Mucosa of descending colon (tissue), 3 donors: ENCODE measurements around the gene MRPL38. TPM values are rescaled to one million over a fixed set of nuclear protein-coding genes. Genes with fewer than 3 reads are reported as not detected.

Source experiments
- ATAC-seq: fragments of 200-7000 bp; cut with Tn5 transposase; one replicate; pipeline ENCODE4 v1.9.1; 2020; ENCODE audit warnings: mild to moderate bottlenecking, moderate library complexity
- DNase-seq, 3 donors: peaks; one replicate each; pipeline ENCODE4 v3.0.0-alpha.2; 2020
- H3K36me3 ChIP-seq: fragments of 200-600 bp; one replicate; pipeline ENCODE4 v1.8.0; 2021; ENCODE audit warnings: low read depth, mild to moderate bottlenecking
- H3K4me1 ChIP-seq: fragments of 200-600 bp; one replicate; pipeline ENCODE4 v1.8.0; 2021; ENCODE audit warnings: low read depth, mild to moderate bottlenecking
- H3K4me3 ChIP-seq: fragments of 200-600 bp; one replicate; pipeline ENCODE4 v1.8.0; 2021; ENCODE audit warnings: mild to moderate bottlenecking
- H3K9me3 ChIP-seq: fragments of 200-600 bp; one replicate; pipeline ENCODE4 v1.8.0; 2021; ENCODE audit warnings: mild to moderate bottlenecking
- CTCF ChIP-seq: fragments of 200-600 bp; IDR thresholded peaks from one replicate; pipeline ENCODE4 v1.8.0; 2022; ENCODE audit warnings: antibody characterized with exemption, mild to moderate bottlenecking
- intact Hi-C, 2 donors: fragments of 100-400 bp; cut with DNase I in 1 of 2; cut with micrococcal nuclease in 1 of 2; formaldehyde crosslinking; loops; one replicate each; pipeline versions ENCODE4 v1.11.0 to v1.11.1; 2022; cut with DNase I, micrococcal nuclease
- total RNA-seq, 3 donors: library from RNA; stranded (reverse); fragmentation: NEBNext Ultra II Directional in 2 of 3; extraction: Animal tissue kit (Norgen Biotek cat#: 25700) in 2 of 3; gene quantifications; one replicate each; pipeline versions ENCODE4 v1.2.1 to v1.2.4, GENCODE V29; 2021 to 2023
- donor health status: DM: no; HTN: no; CAD: no; lungs with moderate emphysema.
- donor health status: DM: no; HTN: no; CAD: no.
- donor health status: DM: no; HTN: yes; CAD: no.

The MRPL38 gene
- total RNA-seq, 3 donors from 2014 or later: 87.0 to 98.0 (median 89.4) TPM

- ATAC-seq (peak; percentile 69), DNase-seq (peak; percentile 81 to 93 (median 87))
- intact Hi-C loops: no loop called here
- no peak for TF ChIP-seq CTCF
- Histone ChIP-seq H3K4me1 (peaks cover 42% of the 10 kb centered on the region), H3K36me3 (no peaks in the 10 kb centered on the region), H3K4me3 (no peak overlapping the region), H3K9me3 (no peaks in the 10 kb centered on the region)
These were observed 28.3 kb downstream of the MRPL38 start for GRCh38 chr17:75876190-75876937.

GRCh38 chr17:75875940-75876189 is 28.8 kb downstream of the MRPL38 start:
- H3K36me3 ChIP-seq: no peaks in the 10 kb centered on the region
- intact Hi-C loops: no loop called here
- DNase-seq (no peak), ATAC-seq (no peak)
- peaks cover 42% of the 10 kb centered on the region for H3K4me1 ChIP-seq
- H3K4me3 ChIP-seq: no peak overlapping the region
- TF ChIP-seq CTCF: no peak
- no peaks in the 10 kb centered on the region for H3K9me3 ChIP-seq

DNA sequence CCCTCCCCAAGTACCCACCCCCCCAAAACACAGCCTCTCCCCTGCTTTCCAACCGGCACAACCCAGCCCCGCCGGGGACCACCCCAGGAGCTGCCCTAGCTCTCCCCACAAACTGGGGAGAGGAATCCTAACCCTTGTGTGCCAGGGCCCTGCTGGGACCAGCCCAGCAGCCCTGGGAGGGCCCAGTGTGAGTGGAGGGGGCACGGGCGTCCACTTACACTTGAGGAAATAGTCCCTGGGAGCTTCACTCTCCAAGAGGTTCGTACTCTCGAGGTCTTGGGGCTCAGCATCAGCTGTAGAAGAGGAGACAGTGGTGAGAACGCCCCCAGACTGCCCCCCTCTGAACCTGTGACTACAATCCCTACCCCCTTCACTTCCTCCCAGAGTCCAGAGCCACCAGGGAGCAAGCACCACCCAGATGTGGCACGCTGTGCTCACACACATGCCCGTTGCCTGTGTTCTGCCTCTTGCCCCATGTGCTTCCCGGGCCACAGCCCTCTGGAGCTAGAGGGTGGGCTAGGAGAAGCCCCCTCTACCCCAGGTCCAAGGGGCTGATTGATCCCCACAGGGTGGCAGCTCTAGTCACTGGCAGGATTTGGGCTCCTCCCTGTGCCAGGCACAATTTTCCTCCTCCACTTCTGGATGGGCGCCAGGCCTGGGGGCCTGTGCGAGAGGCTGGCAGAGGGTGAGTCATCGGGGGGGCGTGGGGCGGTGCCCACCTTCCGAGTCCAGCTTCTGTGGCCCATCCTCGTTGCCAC is 29.3 kb downstream of the MRPL38 start:
- no peak for TF ChIP-seq CTCF
- H3K9me3 ChIP-seq: no peaks in the 10 kb centered on the region
- intact Hi-C loops: no loop called here
- peaks cover 42% of the 10 kb centered on the region for H3K4me1 ChIP-seq
- no peak overlapping the region for H3K4me3 ChIP-seq
- ATAC-seq: no peak
- DNase-seq: peak in 1 of 3 donors; percentile 55
- H3K36me3 ChIP-seq: no peaks in the 10 kb centered on the region

DNA sequence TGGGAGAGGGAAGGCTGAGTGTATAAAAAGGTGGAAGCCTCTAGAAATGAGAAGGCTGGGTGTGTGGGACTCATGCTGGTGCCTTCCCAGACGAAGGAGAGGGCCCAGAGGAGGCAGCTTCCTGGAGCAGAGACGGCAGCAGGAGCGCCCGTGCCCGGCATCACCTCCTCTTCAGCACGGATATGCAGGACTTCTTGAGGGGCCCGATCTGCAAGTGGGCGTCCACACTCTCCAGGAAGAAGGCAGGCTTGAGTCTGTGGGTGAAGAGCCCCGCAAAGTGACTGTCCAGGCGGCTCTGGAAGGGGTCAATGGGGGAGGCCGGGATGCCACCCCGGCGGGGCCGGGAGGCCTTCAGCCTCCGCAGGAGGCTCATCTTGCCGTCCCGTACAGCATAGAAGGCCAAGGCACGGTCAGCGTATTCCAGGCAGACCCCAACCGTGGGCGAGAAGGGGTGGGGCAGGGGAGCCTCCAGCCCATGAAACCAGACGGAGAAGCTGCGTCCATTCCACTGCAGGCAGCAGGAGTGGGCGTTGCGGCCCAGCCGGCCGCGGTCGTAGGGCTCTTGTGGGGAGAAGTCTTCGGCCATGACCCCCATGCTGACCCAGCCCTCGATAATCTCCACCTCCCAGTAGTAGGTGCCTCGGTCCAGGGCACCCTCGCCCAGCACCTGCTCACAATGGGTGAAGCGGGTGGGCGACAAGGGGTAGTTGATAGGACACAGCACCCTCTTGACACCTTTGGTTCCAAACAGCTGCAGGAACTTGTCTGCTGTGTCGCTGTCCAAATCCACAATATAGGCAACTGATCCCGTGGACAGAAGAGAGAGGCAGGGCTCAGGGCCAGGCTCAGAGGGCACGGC is 30.1 kb downstream of the MRPL38 start:
- no peak for TF ChIP-seq CTCF
- DNase-seq (no peak), ATAC-seq (no peak)
- Histone ChIP-seq H3K9me3 (no peaks in the 10 kb centered on the region), H3K36me3 (no peaks in the 10 kb centered on the region), H3K4me1 (peaks cover 44% of the 10 kb centered on the region), H3K4me3 (no peak overlapping the region)
- intact Hi-C loops: no loop called here

DNA sequence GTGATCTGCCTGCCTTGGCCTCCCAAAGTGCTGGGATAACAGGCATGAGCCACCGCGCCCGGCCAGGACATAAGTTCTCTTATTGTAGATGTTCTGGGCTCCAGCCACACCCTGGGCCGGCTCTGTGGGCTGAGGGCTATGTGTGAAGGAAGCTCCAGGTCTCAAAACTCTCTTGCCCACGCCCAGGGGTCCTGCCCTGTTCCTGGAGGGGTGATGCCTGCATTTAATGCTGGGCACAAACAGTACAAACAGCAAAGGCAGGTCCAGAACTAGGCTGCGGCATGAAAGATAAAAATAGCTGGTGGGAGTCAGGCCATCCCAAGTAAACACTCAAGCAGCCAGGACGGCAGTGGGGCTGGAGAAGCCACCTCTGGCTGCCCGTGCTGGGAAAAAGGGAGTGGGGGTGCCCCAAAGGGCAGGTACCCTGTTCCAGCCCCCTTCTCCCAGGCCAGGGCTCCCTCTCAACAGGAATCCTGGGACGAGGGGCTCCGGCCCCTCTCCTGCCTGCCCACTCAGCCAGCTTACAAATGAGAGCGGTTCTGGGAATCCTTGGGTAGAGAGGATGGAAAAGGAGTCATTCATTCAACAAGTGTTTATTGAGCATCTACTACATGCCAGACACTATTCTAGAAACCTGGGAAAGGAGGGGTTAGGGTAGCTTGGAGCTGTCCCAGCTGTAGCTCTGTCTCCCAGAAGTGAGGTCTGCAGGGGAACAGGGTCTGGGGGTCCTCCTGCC is 30.9 kb downstream of the MRPL38 start:
- TF ChIP-seq CTCF: no peak
- H3K4me1 ChIP-seq: peaks cover 47% of the 10 kb centered on the region
- no peak for ATAC-seq
- no peak for DNase-seq
- H3K4me3 ChIP-seq: no peak overlapping the region
- no peaks in the 10 kb centered on the region for H3K9me3 ChIP-seq
- intact Hi-C loops: no loop called here
- H3K36me3 ChIP-seq: no peaks in the 10 kb centered on the region
